NCI-H446 (cell line): Measurements from ENCODE around the gene AXIN1.
A peak's percentile ranks its signal among the peaks of the same experiment; 100 is the strongest.
"Not testable (repeated sequence)": the region's sequence is repeated elsewhere in the genome, so short reads cannot be mapped to it uniquely, and the experiment has no call there.

Experiments
- DNase-seq, 2 experiments: peaks; one replicate each; lab custom pipeline; 2025; lab: John Stamatoyannopoulos, UW

The AXIN1 gene

GRCh38 chr16:369275-369865, 16.8 kb upstream of the AXIN1 start:
- no peak for DNase-seq

GRCh38 chr16:368388-369158, 16.1 kb upstream of the AXIN1 start:
- DNase-seq, result no peak

DNA sequence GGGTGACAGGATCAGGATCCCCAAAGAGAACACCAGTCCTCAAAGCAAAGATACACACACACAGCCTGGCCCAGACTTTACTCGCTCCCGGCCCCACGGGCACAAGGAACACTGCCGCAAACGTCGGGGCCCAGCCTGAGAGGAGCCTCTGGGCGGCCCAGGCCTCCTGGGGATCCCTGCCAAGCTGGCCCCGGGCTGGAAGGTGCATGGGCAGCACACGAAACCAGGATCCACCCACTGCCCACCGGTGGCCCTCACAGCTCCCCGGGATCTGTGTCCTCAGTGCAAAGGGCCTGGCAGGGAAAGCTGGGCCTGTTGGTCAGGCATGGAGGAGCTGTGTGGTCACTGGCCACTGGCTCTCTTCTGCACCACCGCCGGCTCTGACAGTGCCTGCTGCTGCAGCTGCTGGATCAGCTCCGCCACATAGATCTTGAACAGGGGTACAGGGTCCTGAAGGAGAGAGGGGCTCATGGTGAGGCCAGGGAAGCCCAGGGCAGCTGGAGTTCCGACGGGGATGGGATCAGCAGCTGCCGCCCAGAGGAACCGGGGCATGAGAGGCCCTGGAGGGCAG, 14.9 kb upstream of the AXIN1 start:
- DNase-seq, result no peak

DNA sequence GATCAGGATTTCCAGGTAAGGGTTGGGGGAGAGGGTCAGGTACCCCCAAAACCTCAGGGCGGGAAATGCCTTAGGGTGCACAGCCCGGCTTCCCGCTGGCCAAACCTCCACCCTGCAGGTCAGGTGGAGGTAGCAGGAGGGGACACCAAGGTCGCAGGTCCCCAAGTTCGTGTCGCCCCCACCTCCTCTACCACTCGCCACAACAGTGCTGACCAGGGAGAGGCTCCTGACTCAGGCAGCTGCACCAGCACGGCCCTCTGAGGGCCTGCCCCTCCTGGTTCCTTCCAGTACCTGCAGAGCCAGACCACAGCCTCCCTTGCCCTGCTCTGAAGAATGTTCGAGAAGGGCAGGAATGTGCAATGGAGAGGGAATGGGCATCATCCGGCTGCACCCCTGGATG, 14.0 kb upstream of the AXIN1 start:
- no peak for DNase-seq

DNA sequence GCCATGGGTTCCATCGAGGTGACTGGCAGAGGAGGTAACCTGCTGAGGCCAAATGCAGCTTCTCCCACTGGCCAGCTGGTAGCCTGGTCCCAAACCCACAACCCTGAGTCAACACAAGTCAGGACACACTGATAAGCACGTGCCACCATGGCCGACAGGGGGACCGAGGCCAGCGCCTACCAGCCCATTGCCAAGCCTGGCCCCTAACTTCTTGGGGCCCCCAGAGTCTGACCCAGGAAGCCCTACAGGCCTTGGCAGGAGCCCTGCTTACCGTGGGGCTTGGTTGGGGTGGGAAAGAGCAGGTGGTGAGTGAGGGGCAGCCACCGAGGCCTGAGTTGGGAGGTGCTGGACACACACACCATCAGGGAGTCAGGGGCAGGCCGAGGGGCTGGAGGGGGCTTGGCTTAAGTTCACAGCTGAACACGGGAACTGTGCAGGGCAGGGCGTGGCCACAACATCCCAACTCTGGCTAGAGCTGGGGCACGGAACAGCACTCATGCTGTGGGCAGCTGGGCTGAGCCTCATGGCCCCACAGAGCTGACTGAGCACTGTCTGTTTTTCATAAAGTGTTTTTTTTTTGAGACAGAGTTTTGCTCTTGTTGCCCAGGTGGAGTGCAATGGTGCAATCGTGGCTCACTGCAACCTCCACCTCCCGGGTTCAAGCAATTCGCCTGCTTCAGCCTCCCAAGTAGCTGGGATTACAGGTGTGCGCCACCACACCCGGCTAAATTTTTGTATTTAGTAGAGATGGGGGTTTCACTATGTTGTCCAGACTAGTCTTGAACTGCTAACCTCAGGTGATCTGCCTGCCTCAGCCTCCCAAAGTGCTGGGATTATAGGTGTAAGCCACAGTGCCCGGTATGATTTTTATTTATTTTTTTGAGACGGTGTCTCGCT, 12.3 kb upstream of the AXIN1 start:
- DNase-seq, result no peak

- DNase-seq, result no peak
These were observed 11.4 kb upstream of the AXIN1 start for GRCh38 chr16:363766-364490.

GRCh38 chr16:363110-363765, 10.7 kb upstream of the AXIN1 start:
- DNase-seq, result no peak

DNA sequence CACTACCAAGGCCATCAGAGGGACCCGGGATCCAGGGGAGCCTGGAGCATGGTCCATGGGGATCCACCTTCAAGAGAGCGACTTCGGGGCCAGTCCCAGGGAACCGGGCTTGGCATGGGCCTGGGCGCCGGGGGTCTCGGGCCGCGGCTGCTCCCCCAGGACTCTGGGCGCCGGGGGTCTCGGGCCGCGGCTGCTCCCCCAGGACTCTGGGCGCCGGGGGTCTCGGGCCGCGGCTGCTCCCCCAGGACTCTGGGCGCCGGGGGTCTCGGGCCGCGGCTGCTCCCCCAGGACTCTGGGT, 10.1 kb upstream of the AXIN1 start:
- DNase-seq, result not testable (repeated sequence)

GRCh38 chr16:361872-362701, 9.6 kb upstream of the AXIN1 start:
- DNase-seq, result peak; percentile 77 to 83

DNA sequence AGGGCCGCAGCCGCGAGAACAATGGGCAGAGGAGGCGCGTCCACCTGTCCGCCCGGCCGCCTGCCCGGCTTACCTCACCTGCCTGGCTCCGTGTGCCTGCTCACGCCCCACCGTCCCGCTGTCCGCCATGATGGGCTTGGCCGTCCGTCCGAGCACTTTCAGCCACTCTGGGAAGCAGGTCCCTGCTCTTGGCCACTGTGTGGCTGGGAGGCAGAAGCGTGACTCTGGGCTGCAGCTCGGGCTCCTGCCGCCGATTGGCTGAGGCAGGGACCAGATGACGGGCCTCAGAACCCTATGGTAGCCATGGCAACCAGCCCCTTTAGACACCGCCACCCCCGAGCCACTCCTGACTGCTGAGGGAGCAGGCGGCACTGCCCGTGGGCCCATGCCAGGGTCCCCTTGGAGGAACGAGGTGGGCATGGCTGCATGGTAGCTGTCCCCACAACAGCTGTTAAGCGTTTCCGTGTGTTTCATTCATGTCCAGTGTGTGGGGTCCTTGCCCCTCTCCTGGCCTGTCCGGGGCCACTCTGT, 8.9 kb upstream of the AXIN1 start:
- DNase-seq, result no peak

GRCh38 chr16:360698-361336, 8.3 kb upstream of the AXIN1 start:
- no peak for DNase-seq

DNA sequence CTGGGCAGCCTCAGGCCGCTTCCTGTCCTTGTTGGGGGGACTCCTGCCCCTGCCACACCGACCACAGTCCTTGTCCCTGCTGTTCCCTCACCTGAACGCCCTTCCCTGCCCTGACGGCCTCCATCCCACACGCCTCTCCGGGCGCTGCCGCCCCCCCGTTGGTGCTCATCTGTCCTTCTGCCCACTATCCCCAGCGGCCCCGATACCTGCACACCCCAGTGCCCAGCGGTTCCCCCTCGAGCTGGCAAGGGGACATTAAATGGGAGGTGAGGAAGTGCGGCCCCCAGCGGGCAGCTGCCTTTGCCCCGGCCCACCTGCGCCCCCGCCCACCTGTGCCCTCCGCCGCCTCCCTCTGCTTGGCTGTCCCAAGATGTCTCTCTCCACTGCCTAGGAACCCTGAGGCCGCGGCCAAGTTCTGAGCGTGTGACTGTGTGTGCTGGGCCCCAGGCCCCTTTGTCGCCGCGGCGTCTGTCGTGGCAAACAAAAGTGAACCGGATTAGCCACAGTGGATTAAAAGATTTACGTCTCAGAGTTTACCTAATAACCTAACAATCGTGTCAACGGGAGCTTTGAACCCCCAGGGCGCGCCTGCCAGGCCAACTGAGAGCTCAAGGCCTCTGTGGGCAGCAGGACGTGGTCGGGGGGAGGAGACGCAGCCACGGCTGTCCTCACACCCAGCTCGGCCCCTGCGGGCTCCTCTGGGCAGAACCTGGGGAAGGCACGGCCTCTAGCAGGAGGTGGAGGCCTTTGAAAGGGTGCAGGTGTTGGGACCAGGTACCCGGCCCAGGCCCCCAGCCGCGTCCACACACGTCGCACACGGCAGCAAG, 7.6 kb upstream of the AXIN1 start:
- no peak for DNase-seq

DNA sequence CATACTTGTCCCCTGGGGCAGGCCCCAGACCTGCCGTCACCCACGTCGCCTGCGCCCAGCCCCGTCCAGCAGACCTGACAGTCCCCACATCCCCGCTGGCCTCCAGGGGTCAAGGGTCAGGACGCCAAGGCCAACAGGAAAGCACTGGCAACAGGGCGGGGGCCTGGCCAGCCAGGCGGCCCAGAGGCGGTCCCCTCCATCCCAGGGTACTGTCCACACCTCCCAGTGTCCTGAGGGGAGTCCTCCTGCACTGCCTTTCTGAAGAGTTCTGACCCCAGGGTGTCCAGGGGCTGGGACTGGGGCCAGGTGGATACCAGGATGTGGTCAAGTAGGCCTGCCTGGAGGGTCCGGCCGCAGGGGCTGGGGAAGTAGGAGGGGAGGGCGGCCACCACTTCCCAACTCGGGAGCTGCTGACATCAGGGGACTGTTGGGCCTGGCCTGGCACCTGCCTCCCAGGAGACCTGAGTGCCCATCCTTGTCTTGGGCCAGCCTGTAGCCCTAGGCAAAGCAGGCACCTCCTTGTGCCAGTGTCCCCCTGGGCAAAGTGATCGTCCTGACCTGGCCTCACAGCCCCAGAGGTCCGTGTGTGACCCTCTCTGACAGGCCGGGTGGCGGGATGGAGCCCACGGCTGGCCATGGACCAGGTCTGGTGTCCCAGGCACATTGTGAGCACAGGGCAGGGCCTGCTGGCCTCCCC, 6.7 kb upstream of the AXIN1 start:
- no peak for DNase-seq

DNA sequence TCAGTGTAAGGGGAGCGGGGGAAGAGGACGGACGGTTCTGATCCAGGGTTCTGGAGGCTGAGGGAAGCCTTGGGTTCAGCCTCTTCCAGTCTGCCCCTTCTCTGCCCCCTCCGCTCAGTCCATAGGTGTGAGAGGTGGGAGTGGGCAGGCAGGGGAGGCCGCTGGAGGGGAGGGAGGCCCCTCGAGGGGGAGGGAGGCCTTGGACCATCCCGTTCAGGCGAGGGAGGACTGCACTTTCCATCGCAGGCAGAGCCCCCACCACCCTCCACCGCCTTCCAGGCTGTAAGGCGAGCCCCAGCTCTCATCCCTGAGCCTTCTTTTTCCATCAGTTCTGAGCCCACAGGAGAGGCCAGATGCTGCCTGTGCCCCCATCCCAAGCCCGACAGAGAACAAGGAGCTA, 4.2 kb upstream of the AXIN1 start:
- no peak for DNase-seq

DNA sequence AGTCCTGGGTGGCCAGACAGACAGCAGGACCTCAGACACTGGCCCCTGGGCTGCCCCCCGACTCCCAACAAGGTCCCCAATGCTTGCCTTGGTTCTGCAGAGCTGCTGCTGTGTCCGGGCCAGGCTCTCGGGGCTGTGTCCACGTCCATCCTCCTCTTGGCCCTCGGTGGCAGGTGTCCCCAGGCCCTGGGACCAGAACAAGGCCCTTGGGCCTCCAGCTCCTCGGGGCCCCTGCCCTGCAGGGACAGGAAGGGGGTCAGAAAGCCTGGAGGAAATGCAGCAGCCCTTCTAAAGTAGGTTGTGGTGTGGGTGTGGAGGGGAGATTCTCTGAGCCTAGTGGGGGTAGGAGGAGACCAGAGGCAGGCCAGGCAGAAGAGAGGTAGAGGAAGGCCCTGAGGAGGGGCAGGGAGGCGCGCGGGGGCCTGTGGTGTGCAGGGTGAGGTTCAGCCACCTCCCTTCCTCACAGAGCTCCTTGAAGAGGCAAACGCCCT, 2.5 kb upstream of the AXIN1 start:
- no peak for DNase-seq

- no peak for DNase-seq
These were observed 1.9 kb upstream of the AXIN1 start for GRCh38 chr16:354291-354881.

- DNase-seq, result no peak
These were observed 1.1 kb upstream of the AXIN1 start for GRCh38 chr16:353404-354290.
